Vagina (tissue), 2 donors: ENCODE results near the gene PHLDB2.

Experiments used
- CTCF ChIP-seq, 3 experiments: fragments of 450-650 bp in 2 of 3; fragments of 200-600 bp in 1 of 3; sonication (generic) in 1 of 3; IDR thresholded peaks; one replicate each; pipeline ENCODE4 v1.5.1; 2017 to 2019; ENCODE audit warnings: antibody characterized with exemption in 3 of 3, mild to moderate bottlenecking in 2 of 3, moderate library complexity in 2 of 3
- POLR2A ChIP-seq, 2 donors: fragments of 450-650 bp; IDR thresholded peaks; one replicate each; pipeline ENCODE4 v1.6.1; 2017; ENCODE audit warnings: antibody characterized with exemption in 2 of 2, mild to moderate bottlenecking in 2 of 2, moderate library complexity in 2 of 2
- POLR2AphosphoS5 ChIP-seq, 2 donors: sonication (generic); formaldehyde crosslinking; IDR thresholded peaks; one replicate each; pipeline ENCODE4 v1.9.0; 2017; ENCODE audit warnings: antibody characterized with exemption in 2 of 2, mild to moderate bottlenecking in 2 of 2, low read depth in 1 of 2; ENCODE audit not compliant: insufficient read depth in 1 of 2

GRCh38 chr3:111907151-111907550, 48.1 kb downstream of the PHLDB2 start:
- TF ChIP-seq POLR2A (IDR thresholded peaks at IDR 0.05) = no peak
- no peak for TF ChIP-seq CTCF (IDR thresholded peaks at IDR 0.05)
- TF ChIP-seq POLR2AphosphoS5 (IDR thresholded peaks at IDR 0.05; ENCODE audit: insufficient read depth in 1 of 2, low read depth in 1 of 2) = no peak
